Mucosa of stomach (tissue), 1 donor: ENCODE data around the gene MUC5AC.
"Not testable (repeated sequence)": the region's sequence is repeated elsewhere in the genome, so short reads cannot be mapped to it uniquely, and the experiment has no call there.

ENCODE experiments used
- H3K27me3 ChIP-seq: one replicate; pipeline ENCODE4 v1.7.0; 2013; ENCODE audit warnings: mild to moderate bottlenecking, low read length; ENCODE audit not compliant: control insufficient read depth, insufficient read depth
- H3K36me3 ChIP-seq: one replicate; pipeline ENCODE4 v1.7.0; 2013; ENCODE audit warnings: low read length; ENCODE audit not compliant: control insufficient read depth, insufficient read depth
- H3K4me1 ChIP-seq: one replicate; pipeline ENCODE4 v1.7.0; 2013; ENCODE audit warnings: mild to moderate bottlenecking, low read length; ENCODE audit not compliant: control insufficient read depth, insufficient read depth
- H3K4me3 ChIP-seq: one replicate; pipeline ENCODE4 v1.7.0; 2013; ENCODE audit warnings: low read length
- H3K9ac ChIP-seq: one replicate; pipeline ENCODE4 v1.7.0; 2013; ENCODE audit warnings: mild to moderate bottlenecking, low read length, moderate library complexity
- H3K9me3 ChIP-seq: one replicate; pipeline ENCODE4 v1.7.0; 2013; ENCODE audit warnings: mild to moderate bottlenecking, low read length, moderate library complexity; ENCODE audit not compliant: control insufficient read depth
- donor health status: Pancreatic carcinoma.

MUC5AC gene

DNA sequence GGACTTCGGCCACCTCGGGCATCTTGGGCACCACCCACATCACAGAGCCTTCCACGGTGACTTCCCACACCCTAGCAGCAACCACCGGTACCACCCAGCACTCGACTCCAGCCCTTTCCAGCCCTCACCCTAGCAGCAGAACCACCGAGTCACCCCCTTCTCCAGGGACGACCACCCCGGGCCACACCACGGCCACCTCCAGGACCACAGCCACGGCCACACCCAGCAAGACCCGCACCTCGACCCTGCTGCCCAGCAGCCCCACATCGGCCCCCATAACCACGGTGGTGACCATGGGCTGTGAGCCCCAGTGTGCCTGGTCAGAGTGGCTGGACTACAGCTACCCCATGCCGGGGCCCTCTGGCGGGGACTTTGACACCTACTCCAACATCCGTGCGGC, 85.8 kb downstream of the MUC5AC start:
- not testable (repeated sequence) for H3K9me3 ChIP-seq, H3K36me3 ChIP-seq, H3K27me3 ChIP-seq, H3K4me1 ChIP-seq, H3K9ac ChIP-seq, H3K4me3 ChIP-seq

DNA sequence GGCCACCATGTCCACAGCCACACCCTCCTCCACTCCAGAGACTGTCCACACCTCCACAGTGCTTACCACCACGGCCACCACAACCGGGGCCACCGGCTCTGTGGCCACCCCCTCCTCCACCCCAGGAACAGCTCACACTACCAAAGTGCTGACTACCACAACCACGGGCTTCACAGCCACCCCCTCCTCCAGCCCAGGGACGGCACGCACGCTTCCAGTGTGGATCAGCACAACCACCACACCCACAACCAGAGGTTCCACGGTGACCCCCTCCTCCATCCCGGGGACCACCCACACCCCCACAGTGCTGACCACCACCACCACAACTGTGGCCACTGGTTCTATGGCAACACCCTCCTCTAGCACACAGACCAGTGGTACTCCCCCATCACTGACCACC, 86.8 kb downstream of the MUC5AC start:
- not testable (repeated sequence) for H3K9ac ChIP-seq, H3K36me3 ChIP-seq, H3K4me1 ChIP-seq, H3K4me3 ChIP-seq, H3K27me3 ChIP-seq, H3K9me3 ChIP-seq

DNA sequence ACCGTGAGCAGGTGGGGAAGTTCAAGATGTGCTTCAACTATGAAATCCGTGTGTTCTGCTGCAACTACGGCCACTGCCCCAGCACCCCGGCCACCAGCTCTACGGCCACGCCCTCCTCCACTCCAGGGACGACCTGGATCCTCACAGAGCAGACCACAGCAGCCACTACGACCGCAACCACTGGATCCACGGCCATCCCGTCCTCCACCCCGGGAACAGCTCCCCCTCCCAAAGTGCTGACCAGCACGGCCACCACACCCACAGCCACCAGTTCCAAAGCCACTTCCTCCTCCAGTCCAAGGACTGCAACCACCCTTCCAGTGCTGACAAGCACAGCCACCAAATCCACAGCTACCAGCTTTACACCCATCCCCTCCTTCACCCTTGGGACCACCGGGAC, 88.0 kb downstream of the MUC5AC start:
- H3K4me3 ChIP-seq, H3K9ac ChIP-seq, H3K36me3 ChIP-seq, H3K27me3 ChIP-seq, H3K4me1 ChIP-seq, H3K9me3 ChIP-seq: not testable (repeated sequence)

DNA sequence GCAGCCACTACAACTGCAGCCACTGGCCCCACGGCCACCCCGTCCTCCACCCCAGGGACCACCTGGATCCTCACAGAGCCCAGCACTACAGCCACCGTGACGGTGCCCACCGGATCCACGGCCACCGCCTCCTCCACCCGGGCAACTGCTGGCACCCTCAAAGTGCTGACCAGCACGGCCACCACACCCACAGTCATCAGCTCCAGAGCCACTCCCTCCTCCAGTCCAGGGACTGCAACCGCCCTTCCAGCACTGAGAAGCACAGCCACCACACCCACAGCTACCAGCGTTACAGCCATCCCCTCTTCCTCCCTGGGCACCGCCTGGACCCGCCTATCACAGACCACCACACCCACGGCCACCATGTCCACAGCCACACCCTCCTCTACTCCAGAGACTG, 88.5 kb downstream of the MUC5AC start:
- not testable (repeated sequence) for H3K36me3 ChIP-seq, H3K9me3 ChIP-seq, H3K9ac ChIP-seq, H3K4me1 ChIP-seq, H3K27me3 ChIP-seq, H3K4me3 ChIP-seq

DNA sequence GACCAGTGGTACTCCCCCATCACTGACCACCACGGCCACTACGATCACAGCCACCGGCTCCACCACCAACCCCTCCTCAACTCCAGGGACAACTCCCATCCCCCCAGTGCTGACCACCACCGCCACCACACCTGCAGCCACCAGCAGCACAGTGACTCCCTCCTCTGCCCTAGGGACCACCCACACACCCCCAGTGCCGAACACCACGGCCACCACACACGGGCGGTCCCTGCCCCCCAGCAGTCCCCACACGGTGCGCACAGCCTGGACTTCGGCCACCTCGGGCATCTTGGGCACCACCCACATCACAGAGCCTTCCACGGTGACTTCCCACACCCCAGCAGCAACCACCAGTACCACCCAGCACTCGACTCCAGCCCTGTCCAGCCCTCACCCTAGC, 89.3 kb downstream of the MUC5AC start:
- H3K4me3 ChIP-seq, H3K9me3 ChIP-seq, H3K36me3 ChIP-seq, H3K4me1 ChIP-seq, H3K27me3 ChIP-seq, H3K9ac ChIP-seq: not testable (repeated sequence)

DNA sequence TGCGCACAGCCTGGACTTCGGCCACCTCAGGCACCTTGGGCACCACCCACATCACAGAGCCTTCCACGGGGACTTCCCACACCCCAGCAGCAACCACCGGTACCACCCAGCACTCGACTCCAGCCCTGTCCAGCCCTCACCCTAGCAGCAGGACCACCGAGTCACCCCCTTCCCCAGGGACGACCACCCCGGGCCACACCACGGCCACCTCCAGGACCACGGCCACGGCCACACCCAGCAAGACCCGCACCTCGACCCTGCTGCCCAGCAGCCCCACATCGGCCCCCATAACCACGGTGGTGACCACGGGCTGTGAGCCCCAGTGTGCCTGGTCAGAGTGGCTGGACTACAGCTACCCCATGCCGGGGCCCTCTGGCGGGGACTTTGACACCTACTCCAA, 91.2 kb downstream of the MUC5AC start:
- H3K36me3 ChIP-seq: not testable (repeated sequence)

DNA sequence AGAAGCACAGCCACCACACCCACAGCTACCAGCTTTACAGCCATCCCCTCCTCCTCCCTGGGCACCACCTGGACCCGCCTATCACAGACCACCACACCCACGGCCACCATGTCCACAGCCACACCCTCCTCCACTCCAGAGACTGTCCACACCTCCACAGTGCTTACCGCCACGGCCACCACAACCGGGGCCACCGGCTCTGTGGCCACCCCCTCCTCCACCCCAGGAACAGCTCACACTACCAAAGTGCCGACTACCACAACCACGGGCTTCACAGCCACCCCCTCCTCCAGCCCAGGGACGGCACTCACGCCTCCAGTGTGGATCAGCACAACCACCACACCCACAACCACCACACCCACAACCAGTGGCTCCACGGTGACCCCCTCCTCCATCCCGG, 92.7 kb downstream of the MUC5AC start:
- not testable (repeated sequence) for H3K36me3 ChIP-seq, H3K9ac ChIP-seq, H3K9me3 ChIP-seq, H3K4me1 ChIP-seq, H3K27me3 ChIP-seq, H3K4me3 ChIP-seq

More for the DNA sequence above, 91.2 kb downstream of the MUC5AC start:
- not testable (repeated sequence) for H3K9me3 ChIP-seq, H3K4me1 ChIP-seq, H3K27me3 ChIP-seq, H3K4me3 ChIP-seq, H3K9ac ChIP-seq
